ENCODE data around the gene RIN1. TPM values are rescaled to one million over a fixed set of nuclear protein-coding genes. Genes with fewer than 3 reads are reported as not detected.

The RIN1 gene
- total RNA-seq, 1 experiment from 2014 or later, result 5.4 TPM

DNA sequence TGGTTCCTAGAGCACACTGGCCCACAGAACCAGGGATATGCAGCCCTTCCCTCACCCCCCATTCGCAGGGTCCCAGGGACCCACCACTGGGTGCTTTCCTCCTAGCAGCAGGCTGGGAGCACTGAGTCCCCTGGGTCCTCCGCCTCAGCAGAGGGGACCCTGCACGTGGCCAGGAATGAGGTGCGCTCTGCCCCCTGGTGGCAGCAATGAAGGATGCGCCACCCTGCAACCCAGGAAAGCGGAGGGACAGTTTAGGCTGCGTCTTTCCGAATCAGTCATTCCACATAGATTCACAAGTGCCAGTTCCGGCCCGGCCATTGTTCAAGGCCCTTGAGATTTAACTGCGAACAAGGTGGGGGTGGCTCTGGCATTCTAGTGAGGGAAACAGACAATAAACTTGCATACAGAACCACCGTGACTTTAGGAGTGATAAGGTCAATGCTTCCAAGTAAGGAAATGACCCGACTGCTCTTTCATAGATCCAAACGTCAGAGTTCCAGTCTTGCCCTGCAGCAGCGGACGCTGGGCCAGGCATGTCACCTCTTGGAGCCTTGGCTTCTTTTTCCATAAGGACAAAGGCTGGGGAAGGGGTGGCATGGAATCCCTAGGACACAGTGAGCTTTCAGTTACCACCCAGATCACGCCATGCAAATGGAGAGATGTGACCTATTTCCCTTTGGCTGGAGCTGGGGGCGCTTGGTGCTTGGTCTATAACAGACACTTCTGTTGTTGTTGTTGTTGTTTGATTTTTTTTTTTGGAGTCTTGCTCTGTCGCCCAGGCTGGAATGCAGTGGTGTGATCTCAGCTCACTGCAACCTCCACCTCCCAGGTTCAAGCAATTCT, 7.7 kb downstream of the RIN1 start:
- Histone ChIP-seq H4K20me1 (ENCODE audit: control insufficient read depth, insufficient read depth, insufficient read length) (no peaks in the 10 kb centered on the region), H3K56ac (ENCODE audit: insufficient read length, low read depth, low read length) (no peak overlapping the region), H4K5ac (ENCODE audit: insufficient read length, low read depth, low read length) (no peak overlapping the region), H2AK5ac (ENCODE audit: insufficient read length, low read length) (no peak overlapping the region), H4K91ac (ENCODE audit: insufficient read length, low read depth, low read length) (no peak overlapping the region), H2BK12ac (ENCODE audit: insufficient read length, low read depth, low read length) (no peak overlapping the region), H3K4me1 (ENCODE audit: insufficient read depth, low read length) (0 out of 2 replicates have a peak, but pooled peaks cover 3% of the 10 kb centered on the region), H3K9me3 (ENCODE audit: control insufficient read depth, low read depth, low read length) (no peaks in the 10 kb centered on the region), H3K4me2 (ENCODE audit: insufficient read depth, insufficient read length, low read length) (peak overlapping the region; percentile 11), H2BK5ac (ENCODE audit: insufficient read length, low read length) (no peak overlapping the region), H3K23me2 (ENCODE audit: insufficient read length, low read depth, low read length, poor library complexity, severe bottlenecking) (no peaks in the 10 kb centered on the region), H2BK20ac (ENCODE audit: low read depth, low read length, poor library complexity, severe bottlenecking) (no peak overlapping the region), H3K14ac (ENCODE audit: insufficient read depth, low read length) (no peak overlapping the region), H3K79me2 (ENCODE audit: insufficient read depth, low read length) (no peaks in the 10 kb centered on the region), H2AFZ (ENCODE audit: low read length) (peak overlapping the region; percentile 23), H3T11ph (ENCODE audit: low read length) (no peak overlapping the region), H3K4ac (ENCODE audit: low read depth, low read length) (no peak overlapping the region), H3K9ac (ENCODE audit: extremely low read depth, insufficient read length, low read length) (no peak overlapping the region), H3K18ac (ENCODE audit: insufficient read length, low read depth, low read length) (peak overlapping the region; percentile 2), H2BK15ac (ENCODE audit: low read depth, low read length) (no peak overlapping the region), H3K79me1 (ENCODE audit: insufficient read depth, low read depth, low read length, poor library complexity, severe bottlenecking) (no peaks in the 10 kb centered on the region), H3K27ac (ENCODE audit: insufficient read length, low read depth, low read length) (no peak overlapping the region), H3K27me3 (ENCODE audit: insufficient read depth, low read length) (no peaks in the 10 kb centered on the region), H3K23ac (ENCODE audit: insufficient read length, low read depth, low read length) (no peak overlapping the region), H4K8ac (replicated peaks; ENCODE audit: insufficient read length, low read depth, low read length) (no peak overlapping the region), H2BK120ac (ENCODE audit: low read depth, low read length, poor library complexity, severe bottlenecking) (no peak overlapping the region)
- H3K27ac Mint-ChIP-seq, result peak overlapping the region in 1 of 3 experiments; percentile 79; a peak in 2 of 7 replicates
- WGBS (ENCODE audit: extremely low coverage, insufficient read length, low lambda C conversion rate), result no CpG with 5 or more reads among the region's 19 CpGs
- peak overlapping the region; percentile 21 to 45; a peak in 2 of 5 replicates for H3K4me3 Mint-ChIP-seq
- no peaks in the 10 kb centered on the region for H3K9me3 Mint-ChIP-seq
- peaks cover 0 to 5% (median 0%) of the 10 kb centered on the region in 3 experiments; a peak in 3 of 7 replicates for H3K36me3 Mint-ChIP-seq (ENCODE audit: insufficient read depth in 1 of 3, low read depth in 3 of 3)
- peaks cover 10% of the 10 kb centered on the region for H3K27me3 Mint-ChIP-seq (ENCODE audit: low read depth)
- TF ChIP-seq CTCF (conservative IDR thresholded peaks at IDR 0.05), result peak; percentile 97
- peak; percentile 90 for DNase-seq
- H3K4me1 Mint-ChIP-seq, result peaks cover 9 to 18% of the 10 kb centered on the region in 2 experiments

All from H9 (cell line).